GM12873 (cell line): ENCODE measurements around the gene ACTRT2.

Source experiments
- CTCF ChIP-seq: IDR thresholded peaks from 2 replicates; pipeline ENCODE4 v1.5.1; 2012; ENCODE audit warnings: low read depth, mild to moderate bottlenecking, moderate library complexity, low read length, control low read depth; ENCODE audit not compliant: insufficient read depth; ENCODE audit errors: missing control alignments

The ACTRT2 gene

GRCh38 chr1:3056641-3057040, 35.4 kb downstream of the ACTRT2 start:
- no peak for TF ChIP-seq CTCF

- TF ChIP-seq CTCF: no peak
These were observed 37.2 kb downstream of the ACTRT2 start for GRCh38 chr1:3058263-3059030.

GRCh38 chr1:3060127-3060526, 38.9 kb downstream of the ACTRT2 start:
- TF ChIP-seq CTCF: no peak

GRCh38 chr1:3060601-3061551, 39.6 kb downstream of the ACTRT2 start:
- no peak for TF ChIP-seq CTCF

- no peak for TF ChIP-seq CTCF
These were observed 40.3 kb downstream of the ACTRT2 start for GRCh38 chr1:3061566-3061965.

GRCh38 chr1:3061981-3062615, 40.8 kb downstream of the ACTRT2 start:
- no peak for TF ChIP-seq CTCF
